CD4-positive, alpha-beta T cell treated with Interleukin-6 at 100 ng/mL for 8 hours (primary cell): ENCODE measurements around the gene NEURL1B.
"Not testable (repeated sequence)": the region's sequence is repeated elsewhere in the genome, so short reads cannot be mapped to it uniquely, and the experiment has no call there.

Experiments
- DNase-seq: peaks from one replicate; pipeline ENCODE4 v3.0.0-alpha.2; 2020; ENCODE audit warnings: mixed read lengths, low spot score

NEURL1B gene

DNA sequence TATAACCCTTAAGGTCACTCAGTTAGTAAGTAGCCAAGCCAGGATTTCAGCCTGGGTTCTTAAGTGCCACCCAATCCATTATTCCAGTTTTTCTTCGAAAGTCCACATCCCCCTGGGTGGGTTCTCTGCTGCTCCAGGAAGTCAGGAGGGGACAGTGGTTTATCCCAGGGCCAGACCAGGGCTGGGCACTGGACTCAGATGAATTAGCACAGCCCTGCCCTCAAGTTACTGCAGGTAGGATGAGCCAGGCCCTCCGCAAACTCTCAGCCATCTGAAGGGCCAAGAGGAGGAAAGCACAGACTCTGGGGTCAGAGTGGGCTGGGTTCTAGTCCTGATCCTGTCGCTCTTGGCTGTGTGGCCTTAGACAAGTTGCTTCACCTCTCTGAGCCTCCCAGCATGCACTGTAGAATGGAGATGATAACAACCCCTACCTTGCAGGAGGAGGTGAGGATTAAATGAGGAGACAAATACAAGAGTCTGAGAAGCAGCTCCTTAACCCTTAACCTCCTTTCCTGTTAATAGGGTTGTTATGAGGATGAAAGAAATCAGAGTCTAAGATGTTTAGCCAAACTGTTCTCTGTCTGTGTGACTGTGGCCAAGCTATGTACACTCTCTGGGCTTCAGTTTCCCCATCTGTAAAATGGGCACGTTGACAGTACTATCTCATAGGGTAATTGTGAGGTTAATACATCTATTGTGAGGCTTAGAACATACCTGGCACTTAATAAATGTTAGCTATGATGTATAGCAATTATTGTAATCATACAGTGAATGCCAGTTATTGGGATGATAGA, 6.8 kb upstream of the NEURL1B start:
- DNase-seq, result no peak

DNA sequence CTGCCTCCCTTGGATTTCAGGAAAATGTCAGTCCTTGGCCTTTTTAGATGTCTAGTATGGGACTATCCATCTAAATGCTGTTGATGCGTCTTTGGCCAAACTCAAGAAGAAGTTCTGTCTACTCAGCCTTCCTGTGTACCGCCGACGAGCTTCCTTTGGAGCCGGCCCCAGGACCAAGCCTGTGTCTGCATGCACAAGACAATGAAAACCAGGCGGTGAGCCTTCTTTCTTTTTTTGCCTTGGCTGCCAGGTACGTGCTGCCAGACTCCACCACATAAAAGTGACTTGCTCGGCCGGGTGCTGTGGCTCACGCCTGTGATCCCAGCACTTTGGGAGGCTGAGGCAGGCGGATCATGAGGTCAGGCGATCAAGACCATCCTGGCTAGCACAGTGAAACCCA, 6.0 kb upstream of the NEURL1B start:
- no peak for DNase-seq

DNA sequence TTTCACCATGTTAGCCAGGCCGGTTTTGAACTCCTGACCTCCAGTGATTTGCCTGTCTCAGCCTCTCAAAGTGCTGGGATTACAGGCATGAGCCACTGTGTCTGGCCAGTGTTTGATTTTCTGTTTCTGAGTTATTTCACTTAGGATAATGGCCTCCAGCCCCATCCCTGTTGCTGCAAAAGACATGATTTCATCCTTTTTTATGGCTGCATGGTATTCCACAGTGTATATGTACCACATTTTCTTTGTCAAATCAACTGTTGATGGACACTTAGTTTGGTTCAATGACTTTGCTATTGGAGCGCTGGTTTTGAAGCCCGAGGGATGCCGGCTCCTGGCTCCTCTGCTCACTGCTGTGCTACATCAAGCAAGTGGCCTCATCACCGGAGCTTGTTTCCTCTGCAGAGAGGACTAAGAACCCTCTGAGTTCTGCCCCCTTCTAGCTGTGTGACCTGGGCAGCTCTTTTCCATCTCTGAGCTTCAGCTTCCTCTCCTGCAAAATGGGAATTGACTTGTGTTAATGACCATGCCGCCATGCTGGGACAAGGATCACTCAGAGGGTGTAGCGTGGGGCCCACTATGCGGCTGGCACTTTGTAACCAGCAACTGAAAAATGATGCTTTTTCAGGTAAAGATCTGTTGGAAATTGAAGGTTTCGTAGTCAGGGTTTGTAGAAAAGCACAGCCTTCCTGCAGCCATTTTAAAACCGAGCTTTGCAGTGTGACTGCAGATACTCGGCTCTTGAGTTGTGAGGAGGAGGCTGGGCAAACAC, 4.6 kb upstream of the NEURL1B start:
- DNase-seq, result no peak

DNA sequence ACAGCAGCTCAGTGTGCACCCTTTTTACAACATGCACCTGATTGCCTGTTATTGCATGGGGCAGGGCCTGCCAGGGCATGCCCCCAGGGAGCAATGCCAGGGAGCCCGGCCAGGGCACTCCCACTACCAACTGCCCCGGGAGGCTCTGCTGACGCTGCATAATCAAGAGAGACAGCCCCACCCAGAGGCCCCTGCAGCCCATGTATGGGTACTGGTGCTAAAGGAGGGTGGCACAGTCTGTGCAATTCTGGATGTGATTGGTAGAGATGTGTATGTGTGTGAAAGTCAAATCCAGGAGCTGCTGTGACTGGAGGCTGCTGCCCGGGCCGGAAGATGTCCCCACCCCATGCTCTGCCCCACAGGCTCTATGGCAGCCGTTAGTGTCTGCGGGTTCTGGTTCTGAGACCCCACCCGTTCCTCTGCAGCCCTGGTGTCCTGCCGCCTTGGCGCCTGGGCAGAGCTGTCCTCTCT, 3.9 kb upstream of the NEURL1B start:
- DNase-seq, result no peak

DNA sequence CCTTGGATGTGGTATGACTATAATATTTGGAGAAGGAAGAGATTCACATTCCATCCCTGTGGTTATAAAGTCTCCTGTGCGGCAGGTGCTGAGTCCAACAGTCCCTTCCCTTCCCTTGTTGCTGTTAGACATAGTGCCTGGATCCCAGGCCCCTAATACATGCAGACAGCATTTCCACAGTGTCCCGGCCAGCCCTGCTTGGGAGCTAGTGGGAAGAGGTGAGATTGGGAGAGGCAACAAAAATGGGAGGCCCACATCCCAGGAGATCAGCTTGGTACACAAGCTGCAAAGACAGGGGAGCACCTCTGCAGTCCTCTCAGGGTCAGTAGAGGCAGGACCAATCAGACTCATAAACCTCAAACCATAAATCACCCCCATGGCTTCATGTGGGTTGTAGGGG, 3.3 kb upstream of the NEURL1B start:
- DNase-seq, result no peak

DNA sequence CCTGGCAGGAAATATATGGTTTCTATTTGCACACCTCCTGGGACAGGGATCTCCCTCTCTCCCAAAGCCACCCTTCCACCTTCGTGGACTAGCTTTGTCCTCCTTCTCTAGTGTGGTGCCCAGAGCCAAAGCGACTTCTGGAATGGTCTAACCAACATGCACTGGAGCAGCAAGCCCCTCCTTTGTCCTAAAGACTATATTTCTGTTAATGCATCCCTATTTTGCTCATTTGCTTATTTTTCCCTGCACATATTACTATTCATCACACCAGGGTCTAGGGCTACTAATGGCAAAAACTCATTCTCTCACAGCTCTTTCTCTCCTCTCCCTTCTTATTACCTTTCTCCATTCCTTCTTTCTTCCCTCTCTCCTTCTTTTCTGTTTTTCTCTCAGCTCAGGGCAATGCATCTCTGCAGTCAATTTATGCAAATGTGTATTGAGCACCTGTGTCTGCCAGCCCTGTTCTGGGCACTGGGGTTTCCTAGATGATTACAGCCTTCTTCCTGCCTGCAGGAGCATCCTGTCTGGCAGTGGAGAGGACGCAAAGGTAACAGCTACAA, 2.8 kb upstream of the NEURL1B start:
- no peak for DNase-seq

DNA sequence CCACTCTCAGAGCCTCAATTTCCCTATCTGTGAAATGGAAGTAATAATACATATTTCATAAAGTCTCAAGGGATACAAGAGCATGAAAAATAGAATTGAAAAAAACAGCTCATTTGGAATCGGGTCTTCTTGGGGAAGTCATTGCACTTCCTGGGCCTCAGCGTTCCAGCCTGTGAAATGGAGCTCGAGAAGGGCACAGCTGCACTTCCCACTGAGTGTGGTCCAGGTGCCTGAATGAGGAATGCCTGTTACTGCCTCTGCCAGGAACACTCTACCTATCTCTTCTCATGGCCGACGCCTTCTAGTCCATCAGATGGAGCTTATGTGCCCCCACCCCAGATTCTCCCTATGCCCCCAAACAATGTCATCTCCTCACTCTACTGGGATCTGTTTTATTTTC, 924 bp upstream of the NEURL1B start:
- DNase-seq, result no peak

DNA sequence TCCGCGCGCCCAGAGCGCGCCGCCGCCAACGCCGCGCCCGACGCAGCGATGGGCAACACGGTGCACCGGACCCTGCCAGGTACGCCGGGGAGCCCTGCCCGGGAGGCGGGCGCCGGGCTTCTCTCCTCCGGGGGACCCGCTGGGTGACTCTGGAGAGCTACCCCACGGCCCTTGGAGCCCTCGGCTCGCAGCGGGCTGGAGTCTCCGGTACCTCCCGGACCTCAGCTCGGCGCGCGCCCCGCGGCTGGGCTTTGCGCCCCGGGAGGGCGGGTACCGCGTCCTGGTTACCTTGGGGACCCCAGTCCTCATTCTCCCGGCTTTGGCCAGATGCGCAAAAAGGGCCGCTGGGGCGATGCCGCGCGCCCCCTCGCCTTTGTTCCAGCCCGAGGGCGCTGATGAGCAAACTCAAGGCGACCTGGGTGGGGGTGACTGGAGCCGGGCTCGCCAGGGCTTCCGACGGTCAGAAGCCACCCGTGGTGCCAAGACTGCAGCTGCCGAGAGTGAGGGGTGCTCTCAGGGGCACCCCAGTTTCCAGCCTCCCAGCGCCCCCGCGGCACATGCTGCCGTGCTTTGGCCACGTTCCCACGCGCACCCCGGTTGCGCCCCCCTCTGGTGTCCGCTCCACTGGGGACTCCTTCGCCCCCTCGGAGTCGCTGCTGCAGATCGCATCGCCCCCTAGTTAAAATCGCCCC, 442 bp downstream of the NEURL1B start:
- DNase-seq, result no peak

DNA sequence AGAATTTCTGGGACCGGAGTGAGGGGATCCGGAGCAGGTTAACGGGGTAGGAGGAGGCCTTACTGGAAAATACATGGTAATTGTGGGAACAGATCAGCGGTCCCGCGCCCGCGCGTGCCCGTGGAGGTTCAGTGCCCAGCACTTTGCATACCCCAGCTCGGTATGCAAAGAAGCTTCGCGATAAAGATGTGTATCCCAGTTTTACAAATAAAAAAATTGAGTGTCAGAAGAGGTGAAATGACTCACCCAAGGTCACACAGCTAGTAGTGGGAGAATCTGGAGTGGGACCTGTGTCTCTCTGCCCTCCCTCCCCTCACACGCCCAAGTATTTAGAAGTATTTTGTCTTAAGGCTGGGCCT, 967 bp downstream of the NEURL1B start:
- no peak for DNase-seq

DNA sequence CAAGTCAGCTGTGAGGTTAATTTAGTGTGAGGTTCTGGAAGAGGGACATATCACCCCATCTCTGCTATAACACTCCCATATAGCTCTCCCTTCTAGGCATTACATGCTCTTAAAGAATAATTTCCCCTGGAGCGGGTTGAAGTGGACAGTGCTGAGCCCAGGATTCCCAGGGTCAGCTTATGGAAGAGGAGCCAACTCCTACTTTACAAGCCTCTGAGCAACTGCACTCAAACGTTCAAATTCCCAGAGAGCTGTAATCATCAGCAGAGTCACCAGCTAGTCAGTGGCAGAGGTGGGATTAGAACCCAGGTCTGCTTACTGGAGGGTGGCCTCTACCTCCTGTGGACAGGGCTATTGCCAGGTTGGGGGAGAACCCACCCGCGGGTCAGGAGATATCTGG, 1.4 kb downstream of the NEURL1B start:
- DNase-seq, result no peak

DNA sequence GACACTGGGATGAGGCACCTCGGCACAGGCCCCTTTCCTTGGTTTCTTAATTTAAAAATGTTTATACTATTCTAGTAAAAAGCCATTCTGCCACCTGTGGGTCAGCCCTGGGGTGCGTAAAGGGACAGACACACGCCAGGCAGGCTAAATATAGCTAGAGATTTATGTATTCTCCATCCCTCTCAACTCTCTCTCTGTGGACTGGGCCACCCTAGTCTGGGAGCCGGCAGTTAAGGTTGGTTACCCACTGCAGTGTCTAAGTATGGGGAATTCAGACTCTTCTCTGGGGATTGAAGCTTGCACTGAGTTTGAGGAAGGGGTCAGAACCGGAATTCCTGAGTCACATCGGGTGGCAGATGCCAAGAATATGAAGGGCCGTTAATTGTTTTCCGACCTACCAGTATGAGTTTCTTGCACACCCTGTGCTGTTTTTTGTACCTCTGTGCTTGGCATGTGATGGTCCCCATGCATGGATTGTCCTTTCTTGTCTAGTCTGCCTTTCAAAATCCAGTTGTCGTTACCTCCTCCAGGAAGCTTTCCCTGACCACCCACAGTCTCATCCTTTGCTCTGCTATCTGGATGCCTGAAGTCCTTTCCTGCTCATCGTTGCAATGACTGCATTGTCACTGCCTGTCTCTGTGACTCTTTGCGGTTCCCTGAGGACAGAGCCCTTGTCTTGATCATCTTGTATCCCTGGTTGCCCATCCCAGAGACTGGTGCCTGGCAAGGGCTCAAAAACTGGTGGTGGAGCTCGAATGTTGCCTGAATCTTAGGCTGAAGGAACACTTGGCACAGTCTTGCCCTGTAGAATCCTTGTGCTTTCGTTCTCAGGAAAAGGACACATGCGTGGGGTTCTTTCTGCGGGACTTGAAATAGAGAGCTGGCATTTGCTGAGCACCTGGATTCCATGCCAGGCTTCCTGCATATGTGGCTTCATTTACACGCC, 2.1 kb downstream of the NEURL1B start:
- DNase-seq, result no peak

DNA sequence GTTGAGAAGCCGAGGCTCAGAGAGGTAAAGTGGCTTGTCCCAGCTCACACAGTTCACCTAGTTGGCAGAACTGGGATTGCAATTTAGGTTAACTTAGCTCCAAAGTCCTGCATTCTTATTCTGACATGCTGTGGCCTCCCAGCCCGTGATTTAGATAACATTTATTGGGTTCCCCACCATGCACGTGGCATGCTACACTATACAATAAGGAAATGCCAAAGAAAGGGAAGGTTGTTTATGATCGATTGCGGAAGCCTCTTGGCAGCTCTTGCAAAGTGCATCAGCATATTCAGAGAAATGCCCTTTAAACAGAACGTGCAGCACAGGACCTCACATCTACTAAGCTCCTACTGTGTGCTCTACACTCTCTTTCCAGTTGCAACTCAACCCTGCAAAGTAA, 3.2 kb downstream of the NEURL1B start:
- DNase-seq, result no peak

DNA sequence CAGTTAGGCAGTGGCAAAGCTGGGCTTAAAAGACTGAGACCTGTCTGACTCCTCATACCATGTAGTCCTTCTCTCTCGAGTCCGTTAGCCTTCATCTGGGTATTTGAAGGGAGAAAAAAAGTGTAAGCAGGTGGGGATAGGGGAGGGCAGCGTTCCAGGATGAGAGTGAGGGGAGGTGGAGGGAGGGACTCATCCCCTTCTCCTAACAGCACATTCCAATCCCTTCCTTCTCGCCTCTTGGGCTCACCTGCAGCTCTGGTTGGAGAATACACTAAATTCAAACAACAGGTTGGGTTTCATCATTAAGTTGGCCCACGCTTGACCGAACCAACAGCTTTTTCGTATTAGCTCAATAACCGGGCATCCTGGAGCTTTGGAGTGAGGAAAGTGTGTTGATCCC, 3.6 kb downstream of the NEURL1B start:
- no peak for DNase-seq

DNA sequence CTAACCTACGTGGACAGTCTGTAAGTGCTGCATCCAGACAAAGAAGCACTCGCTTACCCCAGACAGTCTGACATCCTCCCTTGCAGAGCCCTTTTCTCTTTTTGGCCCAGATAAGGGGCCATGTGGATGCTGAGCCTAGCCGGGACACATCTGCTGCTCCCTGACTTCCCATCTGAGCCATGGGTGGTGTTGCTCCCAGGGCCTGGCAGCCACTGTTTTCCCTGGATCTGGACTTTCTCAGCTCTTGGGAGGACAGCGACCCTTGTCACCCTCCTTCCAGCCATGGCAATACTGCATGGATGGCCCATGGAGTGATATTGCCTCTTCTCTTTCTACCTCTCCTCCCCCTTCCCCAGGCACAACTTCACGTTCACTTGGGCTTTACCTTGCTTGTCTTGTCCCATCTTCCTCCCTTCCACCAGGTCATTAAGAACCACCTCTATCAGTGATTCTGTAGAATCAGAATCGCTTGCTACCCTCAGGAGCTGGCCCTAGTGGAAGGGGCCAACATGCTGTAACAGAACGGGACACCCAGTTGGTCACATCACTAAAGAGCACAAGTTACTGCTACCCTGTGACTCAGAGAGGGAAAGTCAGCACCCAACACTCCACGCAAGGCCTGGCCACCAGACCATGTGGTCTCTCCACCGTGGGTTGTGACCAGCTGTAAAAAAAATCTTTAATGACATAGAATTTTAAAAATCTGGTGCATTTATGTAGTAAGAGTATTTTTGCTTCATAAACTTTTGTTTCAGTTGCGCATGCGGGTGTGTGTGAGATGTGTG, 4.4 kb downstream of the NEURL1B start:
- DNase-seq, result no peak

DNA sequence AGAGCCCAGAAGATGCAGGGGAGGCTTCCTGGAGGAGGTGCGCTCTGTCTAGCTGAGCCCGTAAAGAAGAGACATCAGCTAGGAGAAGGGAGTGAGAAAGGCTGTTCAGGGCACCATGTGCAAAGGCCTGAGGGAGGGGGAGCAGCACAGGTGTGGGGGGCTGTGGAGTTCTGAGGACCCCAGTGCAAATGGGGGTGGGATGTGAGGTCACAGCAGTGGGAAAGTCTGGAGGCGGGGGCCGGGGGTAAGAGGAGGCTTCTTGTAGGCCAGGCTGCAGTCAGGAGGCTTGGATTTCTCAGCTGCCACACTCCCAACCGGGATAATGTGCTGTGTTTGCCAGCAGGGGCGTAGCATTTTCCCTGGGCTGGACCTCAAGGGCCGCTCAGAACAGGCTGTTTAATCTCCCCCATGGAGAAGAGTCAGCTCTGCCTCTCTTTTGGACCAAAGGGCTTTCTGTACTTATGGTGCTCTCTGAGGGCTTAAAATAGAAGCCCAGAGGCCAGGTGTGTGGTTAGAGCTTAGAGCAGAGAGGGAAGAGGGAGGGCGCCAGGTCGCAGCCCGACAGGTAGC, 5.7 kb downstream of the NEURL1B start:
- no peak for DNase-seq

DNA sequence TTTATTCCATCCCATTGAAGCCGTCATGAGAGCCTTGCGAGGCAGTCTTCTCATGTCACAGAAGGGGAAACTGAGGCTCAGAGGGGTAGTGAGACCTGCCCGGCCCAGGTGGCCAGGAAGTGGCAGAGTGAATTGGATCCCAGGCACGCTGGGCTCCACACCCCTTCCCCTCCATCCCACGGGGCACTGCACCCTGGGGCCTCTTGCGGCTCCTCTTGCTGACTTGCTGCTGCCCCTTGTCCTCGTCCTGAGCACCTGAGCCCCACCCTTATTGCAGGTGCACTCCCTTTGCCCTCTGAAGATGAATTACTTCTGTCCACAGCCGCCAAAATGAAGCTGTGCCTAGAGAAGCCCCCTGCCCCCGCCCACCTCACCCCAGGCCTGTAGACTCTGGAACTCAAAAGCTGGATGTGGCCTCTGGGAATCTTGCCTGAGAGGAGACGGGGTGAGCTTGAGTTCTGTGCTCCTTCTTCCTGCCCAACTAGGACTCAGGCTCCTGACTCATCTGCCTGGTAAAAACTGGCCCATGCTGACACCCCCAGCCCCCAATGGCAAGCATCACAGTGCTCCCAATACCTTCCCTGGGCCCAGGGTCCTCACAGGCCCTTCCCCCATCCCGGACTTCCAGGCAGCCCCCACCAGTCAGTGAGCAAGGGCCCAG, 6.4 kb downstream of the NEURL1B start:
- no peak for DNase-seq

DNA sequence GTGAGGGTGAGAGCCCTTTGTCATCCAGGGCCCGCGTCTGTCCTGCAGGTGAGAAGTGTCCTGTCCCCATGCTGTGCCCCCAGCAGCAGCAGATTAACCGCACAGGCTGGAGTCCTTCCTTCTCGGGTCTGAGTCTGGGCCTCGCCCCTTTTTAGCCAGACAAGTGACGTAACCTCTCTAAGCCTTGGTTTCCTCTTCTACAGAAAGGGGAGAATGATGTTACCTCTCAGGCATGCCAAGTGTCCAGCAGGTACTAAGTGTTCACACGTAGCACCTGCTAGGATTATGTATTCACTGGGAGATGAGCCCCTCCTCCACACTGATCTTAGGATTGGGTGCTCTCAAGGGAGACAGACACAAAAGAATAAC, 6.9 kb downstream of the NEURL1B start:
- DNase-seq, result no peak

DNA sequence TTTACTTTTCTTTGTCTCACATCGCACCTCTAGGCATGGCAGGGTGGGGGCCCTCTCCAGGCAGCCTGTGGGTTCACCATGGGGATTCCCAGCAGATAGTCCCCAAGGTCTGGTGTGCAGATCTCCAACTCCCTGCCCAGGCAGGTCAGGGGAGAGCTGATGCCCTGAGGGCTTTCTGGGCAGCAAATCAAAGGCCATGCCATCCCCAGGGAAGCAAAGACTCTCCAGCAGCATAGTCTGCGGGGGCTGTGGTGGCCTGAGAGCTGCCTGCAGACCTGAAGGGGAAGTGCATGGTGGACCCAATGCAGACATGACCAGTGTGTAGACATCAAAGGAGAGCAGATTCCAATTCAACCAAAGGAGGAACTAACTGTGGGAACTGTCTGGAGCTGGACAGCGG, 7.7 kb downstream of the NEURL1B start:
- no peak for DNase-seq

DNA sequence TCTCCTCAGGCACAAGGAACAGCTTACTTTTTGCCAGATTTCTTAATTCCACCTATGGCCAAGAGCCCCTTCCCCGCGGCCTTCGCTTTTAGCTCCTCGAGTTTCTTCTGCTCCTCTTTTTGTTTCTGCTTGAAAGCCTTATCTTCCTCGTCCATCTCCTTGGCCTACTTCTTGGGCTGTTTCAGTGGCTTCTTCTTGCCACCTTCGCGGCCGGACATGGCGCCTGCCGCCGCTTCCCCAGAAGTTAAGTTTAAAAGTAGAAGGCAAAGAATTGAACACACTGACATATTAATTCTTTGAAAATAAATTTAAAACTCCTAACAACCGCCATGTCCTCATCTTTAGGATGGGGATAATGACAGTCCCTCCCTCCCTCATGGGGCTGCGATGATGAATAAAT, 15.4 kb downstream of the NEURL1B start:
- not testable (repeated sequence) for DNase-seq
